Erythroblast (primary cell): ENCODE data around the gene MAP3K5.

ENCODE experiments used
- DNase-seq, 2 experiments: peaks; one replicate each; lab custom pipeline; 2025; lab: John Stamatoyannopoulos, UW
- GATA1 ChIP-seq: IDR thresholded peaks from 2 replicates; pipeline ENCODE4 v1.6.1; 2011; ENCODE audit warnings: low read depth, mild to moderate bottlenecking, control low read depth, low read length, moderate library complexity
- POLR2A ChIP-seq: IDR thresholded peaks from 2 replicates; pipeline ENCODE4 v1.6.1; 2011; ENCODE audit warnings: mild to moderate bottlenecking, low read length

Gene MAP3K5

DNA sequence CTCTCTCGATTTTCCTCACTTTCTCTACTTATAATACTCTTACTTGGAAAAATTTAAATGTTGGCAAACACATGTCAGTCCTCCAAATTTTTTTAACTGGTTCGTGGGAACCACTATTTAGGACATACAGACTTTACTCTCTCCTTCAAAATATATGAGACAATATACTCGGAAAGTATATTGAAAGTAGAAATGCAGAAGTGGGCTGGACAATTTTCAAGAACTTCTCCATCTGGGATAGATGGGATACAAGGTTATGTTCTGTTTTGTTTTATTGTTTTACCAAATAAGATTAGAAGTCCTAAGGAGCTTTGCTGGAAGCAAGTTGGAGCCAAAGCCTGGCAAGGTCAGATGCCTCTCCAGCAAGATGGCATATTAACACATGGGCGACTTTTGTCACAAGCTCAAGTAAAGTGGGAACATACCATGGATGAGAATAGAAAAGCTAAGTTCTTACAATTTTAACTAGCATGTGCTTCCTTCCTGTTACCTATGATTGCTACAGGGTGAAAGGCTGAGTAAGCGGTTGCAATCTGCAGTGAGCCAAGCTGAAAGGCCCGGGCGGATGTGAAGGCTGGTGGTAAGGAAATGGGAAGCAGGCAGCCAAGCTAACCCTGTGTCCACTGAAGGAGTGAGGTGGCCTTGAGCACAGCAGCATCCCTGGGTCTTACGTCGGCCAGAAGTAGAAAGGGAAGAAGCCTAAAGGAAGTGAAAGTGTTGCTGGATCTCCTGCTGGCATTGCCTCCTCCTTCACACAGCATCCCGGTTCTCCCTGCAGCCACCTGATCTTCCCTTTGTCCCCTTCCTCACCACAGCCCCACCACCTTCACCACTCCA is 7.1 kb downstream of the MAP3K5 start:
- no peak for TF ChIP-seq POLR2A
- no peak for TF ChIP-seq GATA1
- peak; percentile 37 to 69 for DNase-seq

DNA sequence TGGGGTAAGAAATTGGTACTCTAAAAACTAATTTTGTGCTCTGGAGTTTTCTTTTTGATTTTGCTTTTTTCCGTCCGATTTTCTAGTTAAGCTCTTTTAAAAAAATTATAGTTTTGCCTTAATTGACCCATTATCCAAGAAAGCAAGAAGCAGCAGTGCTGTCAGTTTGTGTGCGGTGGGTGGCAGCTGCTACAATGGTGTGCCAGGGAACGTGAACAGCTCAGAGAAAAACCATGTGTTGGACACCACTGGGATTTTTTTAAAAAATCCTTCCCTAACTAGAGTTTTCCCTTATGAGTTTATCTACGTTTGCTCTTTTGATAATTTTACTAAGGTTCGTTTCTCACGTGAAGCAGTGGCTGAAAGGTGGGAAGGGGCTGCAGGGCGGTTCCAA is 8.0 kb downstream of the MAP3K5 start:
- peak in 1 of 2 experiments; percentile 30 for DNase-seq
- TF ChIP-seq POLR2A = no peak
- no peak for TF ChIP-seq GATA1

DNA sequence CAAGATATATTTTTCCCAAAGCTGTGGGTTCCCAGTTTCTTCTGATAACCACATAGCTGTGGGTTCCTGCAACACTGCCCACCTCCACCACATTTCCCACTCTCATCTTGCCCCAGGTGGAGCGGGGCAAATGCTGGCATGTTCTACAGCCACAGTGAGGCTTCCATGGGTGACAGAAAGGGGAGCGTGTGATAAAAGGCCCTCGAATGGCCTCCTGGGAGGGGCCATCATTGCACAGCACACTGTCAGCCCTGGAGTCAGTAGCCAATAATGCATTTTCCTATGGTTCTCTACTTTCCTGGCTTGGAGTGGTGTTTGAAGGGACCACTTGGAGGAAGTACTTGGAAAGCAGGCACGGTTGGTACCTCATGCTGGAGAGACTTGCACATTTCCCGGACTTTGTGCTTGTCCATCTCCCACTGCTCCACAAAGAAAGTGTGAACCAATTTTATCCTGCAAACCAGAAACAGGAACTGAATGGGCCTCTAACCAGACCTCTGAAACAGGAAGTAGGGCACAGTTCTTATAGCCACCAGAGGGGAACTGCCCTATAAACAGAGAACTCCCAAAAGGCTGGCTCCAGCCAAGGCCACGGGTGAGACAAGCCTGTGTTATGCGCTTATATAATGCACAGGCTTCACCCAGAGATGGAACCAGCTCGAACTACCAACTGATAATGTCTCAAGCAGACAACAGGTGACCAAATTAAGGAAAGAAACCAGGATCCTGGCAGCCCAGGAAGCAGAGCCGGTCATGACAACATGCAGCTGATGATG is 8.6 kb downstream of the MAP3K5 start:
- no peak for TF ChIP-seq GATA1
- peak; percentile 63 for TF ChIP-seq POLR2A
- DNase-seq = peak; percentile 53 to 54

DNA sequence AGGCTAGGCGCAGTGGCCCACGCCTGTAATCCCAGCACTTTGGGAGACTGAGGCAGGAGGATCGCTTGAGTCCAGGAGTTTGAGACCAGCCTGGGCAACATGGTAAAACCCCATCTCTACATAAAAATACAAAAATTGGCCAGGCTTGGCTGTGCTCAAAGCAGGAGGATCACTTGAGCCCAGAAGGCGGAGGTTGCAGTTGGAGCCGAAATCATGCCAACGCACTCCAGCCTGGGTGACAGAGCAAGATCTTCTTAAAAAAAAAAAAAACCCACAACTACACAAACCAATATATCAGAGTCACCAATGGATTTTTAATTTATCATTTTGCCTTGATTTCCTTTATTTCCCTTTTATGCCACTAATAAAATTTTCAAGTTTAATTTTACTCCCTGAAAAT is 9.3 kb downstream of the MAP3K5 start:
- no peak for TF ChIP-seq GATA1
- TF ChIP-seq POLR2A = no peak
- DNase-seq = peak in 1 of 2 experiments; percentile 8

DNA sequence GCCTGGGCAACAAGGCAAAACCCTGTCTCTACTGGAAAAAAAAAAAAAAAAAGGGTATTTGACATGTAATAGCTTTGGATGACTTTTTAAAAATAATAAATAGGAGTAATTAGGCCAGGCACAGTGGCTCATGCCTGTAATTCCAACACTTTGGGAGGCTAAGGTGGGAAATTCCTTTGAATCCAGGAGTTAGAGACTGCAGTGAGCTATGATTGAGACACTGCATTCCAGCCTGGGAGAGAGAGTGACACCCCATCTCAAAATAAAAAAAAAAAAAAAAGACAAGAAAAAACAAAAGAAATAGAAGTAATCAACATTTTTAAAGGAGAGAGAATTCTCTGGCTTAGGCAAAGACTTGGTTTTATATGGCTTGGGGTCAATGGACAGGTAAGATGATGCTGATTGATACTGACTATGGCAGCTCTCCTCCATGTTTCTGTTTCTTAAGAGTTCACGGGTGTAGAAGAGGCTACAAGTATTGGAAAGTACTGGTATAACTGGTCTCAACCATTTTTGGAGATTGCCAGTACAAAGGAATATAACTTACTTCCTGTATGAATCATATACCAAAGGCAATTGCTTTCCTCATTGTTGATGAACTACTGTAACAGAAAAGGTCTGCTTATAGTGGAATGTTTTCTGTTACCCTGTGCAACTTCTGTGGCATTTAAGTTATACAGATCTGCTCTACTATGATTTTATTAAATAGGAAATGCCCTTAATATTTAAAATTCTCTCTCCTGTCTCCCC is 10.1 kb downstream of the MAP3K5 start:
- no peak for DNase-seq
- TF ChIP-seq POLR2A = no peak
- no peak for TF ChIP-seq GATA1

DNA sequence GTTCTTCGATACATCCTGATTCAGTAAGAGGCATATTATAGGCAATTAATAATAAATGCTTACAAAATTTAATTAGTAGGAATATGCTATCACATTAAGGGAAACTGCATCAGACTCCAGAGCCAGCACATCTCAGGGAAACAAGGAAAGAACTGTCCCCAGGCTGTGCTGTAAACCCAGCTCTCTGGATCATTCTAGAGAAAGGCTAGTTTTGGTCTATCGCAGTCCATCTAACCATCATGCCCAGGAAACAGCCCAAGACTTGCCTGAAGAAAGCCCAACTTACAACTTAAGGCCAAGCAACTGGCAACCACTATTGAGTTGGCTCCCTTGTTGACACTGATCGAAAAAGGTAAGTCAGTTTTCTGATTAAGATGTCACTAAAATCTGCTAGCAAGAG is 11.3 kb downstream of the MAP3K5 start:
- no peak for DNase-seq
- TF ChIP-seq POLR2A (no peak), GATA1 (no peak)

DNA sequence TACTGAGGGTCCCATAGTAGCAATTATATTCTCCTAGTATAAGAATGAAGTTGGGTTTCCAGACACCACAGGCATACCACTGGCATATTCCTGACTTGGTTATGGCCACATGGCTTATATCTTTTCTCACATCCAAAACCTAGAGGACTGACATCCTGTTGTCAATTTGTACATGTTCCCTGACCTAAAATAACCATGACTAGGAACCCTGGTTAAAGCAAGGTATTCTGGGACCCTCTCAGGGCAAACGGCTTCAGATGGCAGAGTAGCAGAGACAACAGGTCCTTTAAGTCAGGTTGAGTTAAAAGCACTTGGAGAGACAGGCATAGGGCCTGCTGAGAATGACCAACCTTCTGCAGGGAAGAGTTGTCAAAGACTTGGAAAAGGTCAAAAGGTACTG is 12.6 kb downstream of the MAP3K5 start:
- DNase-seq = no peak
- TF ChIP-seq POLR2A (no peak), GATA1 (no peak)

DNA sequence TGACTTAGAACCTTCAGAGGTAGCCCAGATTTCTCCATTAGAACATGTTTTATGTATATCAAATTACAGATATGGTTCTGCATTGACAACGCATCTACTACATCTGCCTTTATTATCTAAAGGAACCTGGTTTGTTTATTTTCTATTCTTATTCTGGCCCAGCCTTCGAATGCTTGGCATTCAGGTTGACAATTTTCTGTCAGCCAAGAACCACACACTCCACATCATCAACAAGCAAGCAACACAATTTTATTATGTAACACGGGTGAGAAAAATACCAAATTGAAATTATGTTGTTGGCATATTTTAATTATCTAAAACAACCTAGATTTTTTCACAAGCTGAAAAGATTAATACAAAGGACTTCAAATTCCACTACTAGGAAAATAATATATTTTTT is 14.6 kb downstream of the MAP3K5 start:
- no peak for DNase-seq
- TF ChIP-seq POLR2A = no peak
- TF ChIP-seq GATA1 = no peak

DNA sequence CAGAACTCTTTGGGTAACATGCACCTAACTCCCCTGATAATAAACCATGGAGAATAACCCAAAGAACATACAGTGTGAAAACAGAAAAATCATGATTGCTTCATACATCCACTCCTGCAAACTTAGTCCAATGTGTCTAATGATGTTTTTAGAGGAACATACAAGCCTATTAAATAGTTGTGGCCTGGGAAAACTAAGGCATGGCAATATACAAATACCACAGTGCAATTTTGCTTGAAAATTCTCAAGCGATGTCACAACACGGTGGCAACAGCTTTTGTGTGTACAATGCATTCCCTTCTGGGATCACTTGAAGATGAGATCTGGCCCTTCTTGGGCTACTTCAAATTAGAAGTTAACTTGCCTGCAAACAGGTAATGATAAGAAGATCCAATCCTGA is 16.7 kb downstream of the MAP3K5 start:
- TF ChIP-seq POLR2A (no peak), GATA1 (no peak)
- no peak for DNase-seq

DNA sequence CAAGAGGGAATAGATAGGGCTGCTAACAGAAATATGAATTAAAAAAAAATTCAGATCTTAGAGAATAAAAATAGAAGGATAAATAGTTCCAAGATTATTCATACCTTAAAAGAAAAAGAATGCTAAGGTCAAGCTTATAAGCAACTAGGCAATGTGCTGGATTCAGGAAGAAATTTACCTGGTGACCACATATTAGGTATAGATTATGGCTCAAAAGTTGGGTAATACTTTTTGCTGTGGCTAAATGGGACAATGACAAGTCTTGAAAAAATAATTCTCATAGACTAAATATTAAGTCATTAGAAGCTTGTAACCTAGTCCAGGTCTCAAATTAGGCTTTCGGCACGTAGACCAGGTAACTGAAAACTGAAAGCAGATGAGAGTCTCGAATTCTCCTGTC is 17.2 kb downstream of the MAP3K5 start:
- no peak for DNase-seq
- TF ChIP-seq POLR2A = no peak
- no peak for TF ChIP-seq GATA1

DNA sequence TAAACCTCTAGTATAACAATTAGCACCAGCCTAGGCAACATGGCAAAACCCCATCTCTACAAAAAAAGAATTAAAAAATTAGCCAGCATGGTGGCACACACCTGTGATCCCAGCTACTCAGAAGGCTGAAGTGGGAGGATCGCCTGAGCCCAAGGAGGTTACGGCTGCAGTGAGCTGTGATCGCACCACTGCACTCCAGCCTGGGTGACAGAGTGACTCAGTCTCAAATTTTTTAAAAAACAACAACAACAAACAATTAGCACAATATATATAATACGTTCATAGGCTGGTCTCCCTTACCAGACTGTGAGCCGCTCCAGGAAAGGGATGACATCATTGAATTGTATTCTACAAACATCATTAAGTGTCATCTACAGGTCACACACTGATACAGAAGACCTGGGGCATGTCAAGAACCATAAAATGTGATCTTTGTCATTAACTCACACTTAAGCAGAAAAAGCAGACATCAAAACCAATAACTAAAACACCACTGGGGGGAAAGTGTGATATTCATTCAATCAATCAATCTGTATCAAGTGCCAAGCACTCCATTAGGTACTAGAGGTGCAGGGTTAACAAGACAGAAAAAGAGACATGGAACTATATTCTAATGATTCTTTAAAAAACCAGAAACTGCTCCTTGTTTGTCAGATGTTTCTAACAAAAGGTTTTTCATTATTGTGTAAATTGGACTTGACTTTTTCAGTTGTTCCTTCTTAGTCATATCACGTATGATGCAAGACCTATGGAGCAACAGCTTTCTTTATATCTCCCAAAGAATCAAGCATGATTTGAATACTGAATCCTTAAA is 17.8 kb downstream of the MAP3K5 start:
- TF ChIP-seq GATA1 (no peak), POLR2A (no peak)
- no peak for DNase-seq

DNA sequence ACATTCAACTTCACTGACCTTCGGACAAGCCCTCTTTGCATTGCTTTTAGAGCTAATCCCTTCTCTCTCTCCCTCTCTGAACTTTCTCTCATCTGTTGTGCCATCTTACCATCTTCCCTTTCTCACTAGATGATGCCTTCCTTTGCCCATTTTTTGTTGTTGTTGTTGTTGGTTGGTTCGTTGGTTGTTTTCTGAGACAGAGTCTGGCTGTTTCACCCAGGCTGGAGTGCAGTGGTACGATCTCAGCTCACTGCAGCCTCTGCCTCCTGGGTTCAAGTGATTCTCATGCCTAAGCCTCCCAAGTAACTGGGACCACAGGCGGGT is 18.8 kb downstream of the MAP3K5 start:
- TF ChIP-seq POLR2A (no peak), GATA1 (no peak)

DNA sequence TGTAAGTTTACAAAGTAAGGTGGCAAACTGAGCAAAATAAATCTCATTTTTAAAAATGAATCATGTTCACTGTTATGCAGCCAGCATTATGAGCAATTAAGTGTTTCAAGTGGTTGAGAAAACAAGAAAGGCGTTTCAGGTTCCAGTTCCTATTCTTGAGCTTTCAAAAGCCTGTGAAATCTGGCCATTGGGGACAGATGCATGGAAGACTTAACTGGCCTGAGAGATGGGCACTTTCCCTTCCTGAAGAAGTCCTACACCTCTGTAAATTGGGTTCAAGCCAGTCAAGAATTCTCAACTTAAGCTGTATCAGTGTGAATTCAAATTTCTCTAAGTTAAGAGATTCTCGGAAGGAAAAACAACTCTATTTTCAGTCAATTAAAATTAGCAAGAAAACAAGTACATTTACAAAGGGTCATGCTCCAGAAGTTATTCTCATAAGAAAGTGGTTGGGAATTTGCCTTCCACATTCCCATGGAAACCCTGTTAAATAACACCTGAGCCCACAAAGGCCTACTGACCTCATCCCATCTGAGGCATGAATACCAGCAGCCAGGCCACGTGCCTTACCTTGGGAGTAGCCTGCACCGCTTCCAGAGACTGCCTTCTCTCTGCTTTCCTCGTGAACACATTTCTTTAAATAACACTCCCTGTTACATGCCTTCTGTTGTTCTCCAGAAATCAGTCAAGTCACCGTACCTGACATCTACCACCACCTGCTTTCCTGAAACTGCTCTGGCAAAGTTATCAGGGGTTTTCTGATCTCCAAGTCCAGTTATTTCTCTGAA is 19.4 kb downstream of the MAP3K5 start:
- TF ChIP-seq GATA1 = no peak
- no peak for TF ChIP-seq POLR2A
- no peak for DNase-seq

More for the DNA sequence above, 18.8 kb downstream of the MAP3K5 start:
- no peak for DNase-seq

DNA sequence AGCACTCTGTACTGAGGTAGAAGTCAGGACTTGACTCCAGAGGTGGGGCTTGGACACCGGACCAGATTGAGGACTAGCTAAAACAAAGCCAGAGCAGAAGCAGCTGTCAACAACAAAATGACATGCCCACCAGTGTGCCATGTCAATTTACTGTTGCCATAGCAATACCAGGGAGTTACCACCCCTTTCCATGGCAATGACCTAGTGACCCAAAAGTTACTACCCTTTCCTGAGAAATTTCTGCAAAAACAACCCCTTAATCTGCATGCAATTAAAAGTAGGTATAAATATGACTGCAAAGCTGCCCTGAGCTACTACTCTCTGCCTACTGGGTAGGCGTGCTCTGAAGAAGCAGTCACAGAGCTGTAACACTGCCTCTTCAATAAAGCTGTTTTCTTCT is 21.0 kb downstream of the MAP3K5 start:
- no peak for DNase-seq
- TF ChIP-seq POLR2A (no peak), GATA1 (no peak)
